ENCODE results near the gene LGALS9. TPM values are rescaled to one million over a fixed set of nuclear protein-coding genes. Genes with fewer than 3 reads are reported as not detected.
A peak's percentile ranks its signal among the peaks of the same experiment; 100 is the strongest.
"Not testable (repeated sequence)": the region's sequence is repeated elsewhere in the genome, so short reads cannot be mapped to it uniquely, and the experiment has no call there.

LGALS9 gene
- total RNA-seq, 2 donors from 2014 or later = 19.9 to 29.6 TPM

DNA sequence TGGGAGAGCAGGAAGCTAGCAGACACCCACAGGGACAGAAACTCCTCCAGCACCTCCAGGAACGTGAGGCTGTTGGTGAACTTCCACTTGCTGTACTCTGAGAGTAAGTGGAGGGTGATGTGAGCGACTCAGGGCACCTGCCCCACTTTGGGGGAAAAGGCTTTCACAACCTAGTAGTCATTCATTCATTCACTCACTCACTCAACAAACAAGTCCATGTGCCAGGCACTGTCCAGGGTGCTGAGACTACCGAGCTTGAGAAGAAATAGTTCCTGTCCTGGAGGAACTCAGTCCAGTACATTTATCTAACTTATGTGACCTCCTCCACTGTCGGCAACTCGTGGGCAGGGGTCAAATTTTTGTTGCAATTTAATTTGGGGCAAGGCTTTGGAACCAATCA lies 26.6 kb downstream of the LGALS9 start:
- Mint-ChIP-seq H3K36me3 (no peaks in the 10 kb centered on the region), H3K4me3 (no peak overlapping the region), H3K27me3 (no peaks in the 10 kb centered on the region), H3K9me3 (no peaks in the 10 kb centered on the region), H3K27ac (no peak overlapping the region), H3K4me1 (ENCODE audit: low read depth in 2 of 2) (peaks cover 5 to 7% of the 10 kb centered on the region in 2 donors)
- ATAC-seq (no peak), DNase-seq (ENCODE audit: low spot score) (no peak)

GRCh38 chr17:27659683-27660082 lies 28.7 kb downstream of the LGALS9 start:
- Mint-ChIP-seq H3K4me1 (ENCODE audit: low read depth in 2 of 2) (peaks cover 2 to 3% of the 10 kb centered on the region in 2 donors), H3K9me3 (no peaks in the 10 kb centered on the region), H3K4me3 (no peak overlapping the region), H3K36me3 (no peaks in the 10 kb centered on the region), H3K27ac (no peak overlapping the region), H3K27me3 (no peaks in the 10 kb centered on the region)
- ATAC-seq (no peak), DNase-seq (ENCODE audit: low spot score) (no peak)

DNA sequence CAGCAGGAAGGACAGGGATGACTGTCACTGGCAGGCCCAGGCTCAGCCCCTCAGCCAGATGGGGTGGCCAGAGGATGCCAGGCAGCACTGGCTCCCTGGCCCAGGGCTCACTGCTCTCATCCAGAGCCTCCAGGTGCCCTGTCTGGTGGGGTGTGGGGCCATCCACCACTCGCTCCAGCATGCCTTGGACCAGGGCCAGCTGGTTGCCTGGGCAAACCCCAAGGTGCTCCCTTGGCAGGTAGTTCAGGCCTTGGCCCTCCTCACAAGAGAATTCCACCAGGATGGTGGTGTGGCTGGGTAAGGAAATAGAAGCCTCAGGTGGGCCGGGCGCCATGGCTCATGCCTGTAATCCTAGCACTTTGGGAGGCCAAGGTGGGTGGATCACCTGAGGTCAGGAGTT lies 29.4 kb downstream of the LGALS9 start:
- Mint-ChIP-seq H3K4me3 (no peak overlapping the region), H3K9me3 (no peaks in the 10 kb centered on the region), H3K27me3 (no peaks in the 10 kb centered on the region), H3K27ac (no peak overlapping the region), H3K4me1 (ENCODE audit: low read depth in 2 of 2) (no peaks in the 10 kb centered on the region), H3K36me3 (no peaks in the 10 kb centered on the region)
- DNase-seq (ENCODE audit: low spot score) (no peak), ATAC-seq (no peak)

- peak; percentile 11 to 22 for ATAC-seq
- no peaks in the 10 kb centered on the region for H3K9me3 Mint-ChIP-seq
- H3K4me1 Mint-ChIP-seq (ENCODE audit: low read depth in 2 of 2) = no peaks in the 10 kb centered on the region
- no peak overlapping the region for H3K4me3 Mint-ChIP-seq
- H3K36me3 Mint-ChIP-seq = no peaks in the 10 kb centered on the region
- no peak for DNase-seq (ENCODE audit: low spot score)
- no peak overlapping the region for H3K27ac Mint-ChIP-seq
- no peaks in the 10 kb centered on the region for H3K27me3 Mint-ChIP-seq
Observed at GRCh38 chr17:27663936-27664605, 33.1 kb downstream of the LGALS9 start.

DNA sequence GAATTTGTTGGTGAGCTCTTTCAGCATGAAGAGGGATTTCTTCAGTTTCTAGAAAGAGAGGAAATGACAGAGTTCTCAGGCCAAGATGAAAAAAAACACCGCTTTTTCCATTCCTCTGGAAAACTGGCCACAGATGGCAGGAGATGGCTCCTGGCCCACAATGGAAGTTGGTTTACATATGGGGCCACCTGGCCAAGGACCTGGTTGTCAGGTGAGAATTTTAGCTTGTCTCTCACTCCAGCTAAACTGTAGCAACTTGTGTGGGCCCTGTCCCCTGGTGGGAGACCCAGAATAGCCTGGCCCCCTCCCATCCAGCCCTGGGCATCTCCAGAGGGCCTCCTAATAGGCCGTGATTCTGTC lies 33.6 kb downstream of the LGALS9 start:
- H3K4me3 Mint-ChIP-seq = no peak overlapping the region
- DNase-seq (ENCODE audit: low spot score) (no peak), ATAC-seq (no peak)
- no peaks in the 10 kb centered on the region for H3K27me3 Mint-ChIP-seq
- no peaks in the 10 kb centered on the region for H3K9me3 Mint-ChIP-seq
- H3K4me1 Mint-ChIP-seq (ENCODE audit: low read depth in 2 of 2) = no peaks in the 10 kb centered on the region
- no peak overlapping the region for H3K27ac Mint-ChIP-seq
- H3K36me3 Mint-ChIP-seq = no peaks in the 10 kb centered on the region

GRCh38 chr17:27665549-27665948 lies 34.6 kb downstream of the LGALS9 start:
- Mint-ChIP-seq H3K36me3 (no peaks in the 10 kb centered on the region), H3K4me3 (no peak overlapping the region), H3K9me3 (no peaks in the 10 kb centered on the region), H3K27ac (no peak overlapping the region), H3K27me3 (no peaks in the 10 kb centered on the region), H3K4me1 (ENCODE audit: low read depth in 2 of 2) (no peaks in the 10 kb centered on the region)
- ATAC-seq = no peak
- no peak for DNase-seq (ENCODE audit: low spot score)

- not testable (repeated sequence) for H3K4me3 Mint-ChIP-seq; H3K9me3 Mint-ChIP-seq; H3K36me3 Mint-ChIP-seq; H3K27ac Mint-ChIP-seq; H3K4me1 Mint-ChIP-seq (ENCODE audit: low read depth in 2 of 2); ATAC-seq; H3K27me3 Mint-ChIP-seq; DNase-seq (ENCODE audit: low spot score)
Observed at GRCh38 chr17:27666270-27666669, 35.3 kb downstream of the LGALS9 start.

DNA sequence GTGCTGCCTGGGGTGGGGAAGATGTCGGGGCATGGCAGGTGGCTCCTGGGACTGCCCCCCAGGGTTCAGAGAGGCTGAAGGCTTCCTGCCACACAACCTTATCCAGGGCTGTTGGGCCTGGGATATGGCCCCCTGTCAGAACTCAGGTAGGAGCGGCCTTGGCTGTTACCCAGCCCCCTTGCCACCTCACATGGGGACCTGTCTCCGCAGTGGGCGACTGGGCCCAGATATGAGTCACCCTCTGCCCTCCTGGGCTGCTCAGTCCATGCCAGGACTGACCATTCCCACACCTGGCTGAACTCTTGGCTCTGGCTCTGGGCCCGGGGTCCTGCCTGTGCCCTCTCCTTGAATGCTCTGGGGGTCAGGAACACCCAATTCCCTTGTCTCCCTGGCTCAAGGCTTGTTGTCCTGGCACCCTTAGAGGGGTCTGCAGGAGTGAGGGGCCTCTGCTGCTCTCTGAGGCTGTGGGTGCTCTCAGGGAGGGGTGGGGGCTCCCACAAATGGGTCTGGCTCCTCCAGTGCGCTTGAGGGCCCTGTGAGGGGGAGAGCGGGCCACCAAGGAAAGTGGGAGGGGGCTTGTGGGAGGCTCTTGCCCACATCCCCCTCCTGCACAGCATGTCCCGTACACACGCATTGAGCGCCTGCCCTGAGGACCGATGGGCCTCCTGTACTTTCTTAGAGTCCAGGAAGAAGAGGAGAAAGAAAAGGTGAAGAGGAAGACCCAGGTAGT lies 36.0 kb downstream of the LGALS9 start:
- no peaks in the 10 kb centered on the region for H3K9me3 Mint-ChIP-seq
- ATAC-seq (no peak), DNase-seq (ENCODE audit: low spot score) (no peak)

DNA sequence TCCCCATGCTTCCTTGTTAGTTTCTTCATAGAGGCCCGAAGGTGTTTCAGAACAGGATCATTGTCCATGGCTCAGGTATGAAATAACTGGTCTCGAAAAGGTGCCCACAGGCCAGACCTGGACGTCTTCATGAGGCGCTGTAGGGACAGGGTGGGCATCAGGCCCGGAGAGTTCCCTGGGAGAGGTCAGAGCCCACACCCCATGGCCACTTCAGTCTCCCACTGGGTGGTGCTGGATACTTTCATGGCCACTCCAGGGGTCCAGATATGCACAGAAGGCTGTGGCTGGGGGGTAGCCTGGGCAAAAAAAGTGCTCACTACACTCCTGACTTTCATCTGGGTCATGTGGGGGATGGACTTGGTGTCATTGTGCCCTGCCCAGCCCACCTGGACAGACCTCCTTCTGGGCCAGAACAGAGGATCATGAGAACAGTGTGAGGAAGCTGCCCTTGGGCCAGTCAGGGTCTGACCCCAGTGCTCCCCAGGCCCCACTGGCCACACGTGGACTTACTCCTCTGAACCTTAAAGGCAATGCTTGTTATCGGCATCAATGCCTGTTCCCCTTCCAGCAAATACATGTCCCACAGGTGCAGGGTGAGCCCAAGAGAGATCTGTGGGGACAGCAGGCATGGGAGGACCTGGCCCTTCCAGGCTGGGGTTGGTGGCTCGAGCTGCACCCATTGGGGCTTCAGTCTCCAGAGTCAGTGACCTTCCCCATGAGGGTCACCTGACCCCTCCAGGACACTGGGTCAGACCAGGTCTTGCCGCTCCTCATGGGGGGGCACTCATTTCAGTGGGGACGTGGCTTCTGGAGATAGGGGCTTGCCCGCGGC lies 36.9 kb downstream of the LGALS9 start:
- Mint-ChIP-seq H3K4me3 (no peak overlapping the region), H3K36me3 (no peaks in the 10 kb centered on the region), H3K27ac (no peak overlapping the region), H3K27me3 (no peaks in the 10 kb centered on the region), H3K9me3 (no peaks in the 10 kb centered on the region), H3K4me1 (ENCODE audit: low read depth in 2 of 2) (no peaks in the 10 kb centered on the region)
- DNase-seq (ENCODE audit: low spot score) (no peak), ATAC-seq (no peak)

More for the DNA sequence above, 36.0 kb downstream of the LGALS9 start:
- Mint-ChIP-seq H3K4me3 (no peak overlapping the region), H3K27ac (no peak overlapping the region), H3K36me3 (no peaks in the 10 kb centered on the region), H3K27me3 (no peaks in the 10 kb centered on the region), H3K4me1 (ENCODE audit: low read depth in 2 of 2) (no peaks in the 10 kb centered on the region)

DNA sequence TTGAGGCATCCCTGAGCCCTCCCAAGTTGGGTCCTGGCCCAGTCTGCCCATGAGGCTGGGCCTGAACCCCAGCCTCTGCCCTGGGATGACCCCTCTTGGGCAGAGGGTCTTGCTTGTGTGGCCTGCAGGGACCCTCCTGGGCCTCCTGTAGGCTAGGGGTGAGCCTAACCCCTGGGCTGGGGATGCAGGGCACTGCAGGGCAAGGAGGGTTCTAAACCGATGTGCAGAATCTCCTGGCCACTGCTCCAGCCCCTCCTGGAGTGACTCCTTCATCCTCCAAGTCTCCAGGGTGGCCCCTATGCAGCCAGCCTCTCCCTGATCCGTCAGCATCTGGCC lies 37.5 kb downstream of the LGALS9 start:
- H3K4me1 Mint-ChIP-seq (ENCODE audit: low read depth in 2 of 2) = no peaks in the 10 kb centered on the region
- no peaks in the 10 kb centered on the region for H3K27me3 Mint-ChIP-seq
- no peak for DNase-seq (ENCODE audit: low spot score)
- no peaks in the 10 kb centered on the region for H3K36me3 Mint-ChIP-seq
- H3K9me3 Mint-ChIP-seq = no peaks in the 10 kb centered on the region
- no peak for ATAC-seq
- H3K4me3 Mint-ChIP-seq = no peak overlapping the region
- no peak overlapping the region for H3K27ac Mint-ChIP-seq

DNA sequence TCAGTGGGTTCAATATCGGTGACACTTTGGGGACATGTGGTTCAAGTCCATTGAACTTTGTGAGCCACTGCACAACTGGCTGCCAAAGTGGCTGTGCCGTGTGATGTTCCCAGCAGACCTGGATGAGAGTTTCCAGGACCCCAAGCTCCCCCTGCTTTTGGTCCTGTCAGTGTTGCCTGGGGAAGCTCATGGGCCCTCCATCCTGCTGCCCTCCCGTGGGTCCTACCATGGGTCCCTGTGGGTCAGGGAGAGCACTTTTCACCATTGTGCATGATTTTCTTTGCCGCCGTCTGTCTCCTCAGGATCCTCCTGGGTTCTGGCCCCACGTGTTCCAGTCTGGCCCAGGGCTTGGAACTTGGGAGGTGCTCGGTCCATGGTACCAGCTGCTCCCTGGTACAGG lies 38.1 kb downstream of the LGALS9 start:
- no peak for DNase-seq (ENCODE audit: low spot score)
- Mint-ChIP-seq H3K4me1 (ENCODE audit: low read depth in 2 of 2) (no peaks in the 10 kb centered on the region), H3K4me3 (no peak overlapping the region), H3K27ac (no peak overlapping the region), H3K9me3 (no peaks in the 10 kb centered on the region), H3K36me3 (no peaks in the 10 kb centered on the region), H3K27me3 (no peaks in the 10 kb centered on the region)
- no peak for ATAC-seq

DNA sequence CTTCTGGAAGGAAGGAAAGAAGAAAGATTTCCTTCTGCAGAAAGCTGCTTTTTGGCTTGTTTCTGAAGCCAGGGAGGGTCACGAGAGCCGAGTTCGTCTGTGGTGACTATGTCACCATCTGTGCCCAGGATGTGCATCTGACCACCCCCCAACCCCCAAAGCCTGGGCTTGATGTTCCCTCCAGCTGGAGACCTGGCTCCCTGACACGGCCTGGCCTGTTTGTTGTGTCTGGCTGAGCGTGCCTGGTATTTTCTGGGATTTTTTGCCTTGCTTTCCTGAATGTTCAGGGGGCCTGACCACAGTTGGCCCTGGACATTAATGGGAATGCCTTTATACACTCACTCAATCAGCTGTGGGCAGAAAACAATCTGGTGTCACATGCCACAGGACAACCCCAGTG lies 38.9 kb downstream of the LGALS9 start:
- no peaks in the 10 kb centered on the region for H3K27me3 Mint-ChIP-seq
- no peak overlapping the region for H3K4me3 Mint-ChIP-seq
- H3K4me1 Mint-ChIP-seq (ENCODE audit: low read depth in 2 of 2) = no peaks in the 10 kb centered on the region
- DNase-seq (ENCODE audit: low spot score) = no peak
- no peak for ATAC-seq
- no peaks in the 10 kb centered on the region for H3K9me3 Mint-ChIP-seq
- no peak overlapping the region for H3K27ac Mint-ChIP-seq
- H3K36me3 Mint-ChIP-seq = no peaks in the 10 kb centered on the region

- Mint-ChIP-seq H3K27ac (no peak overlapping the region), H3K27me3 (no peaks in the 10 kb centered on the region), H3K9me3 (no peaks in the 10 kb centered on the region), H3K4me1 (ENCODE audit: low read depth in 2 of 2) (no peaks in the 10 kb centered on the region), H3K4me3 (no peak overlapping the region), H3K36me3 (no peaks in the 10 kb centered on the region)
- ATAC-seq (no peak), DNase-seq (ENCODE audit: low spot score) (no peak)
Observed at GRCh38 chr17:27670791-27671590, 40.0 kb downstream of the LGALS9 start.

DNA sequence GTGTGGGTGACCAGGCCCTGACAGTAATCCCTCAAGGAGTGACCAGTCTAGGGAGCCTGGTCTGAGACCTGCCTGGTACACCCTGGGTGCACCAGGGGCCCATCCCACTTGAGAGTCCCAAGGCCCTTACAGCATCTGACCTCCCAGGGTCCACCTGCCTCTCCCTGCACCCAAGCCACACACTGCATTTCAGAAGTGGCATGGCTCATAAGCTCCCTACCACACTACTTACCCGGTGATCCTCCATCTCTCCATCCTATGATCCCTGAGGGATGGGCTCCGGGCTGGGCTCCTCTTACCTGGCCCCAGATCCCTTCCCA lies 40.6 kb downstream of the LGALS9 start:
- no peak overlapping the region for H3K4me3 Mint-ChIP-seq
- H3K36me3 Mint-ChIP-seq = no peaks in the 10 kb centered on the region
- H3K9me3 Mint-ChIP-seq = no peaks in the 10 kb centered on the region
- H3K27me3 Mint-ChIP-seq = no peaks in the 10 kb centered on the region
- H3K4me1 Mint-ChIP-seq (ENCODE audit: low read depth in 2 of 2) = no peaks in the 10 kb centered on the region
- no peak overlapping the region for H3K27ac Mint-ChIP-seq
- ATAC-seq (no peak), DNase-seq (ENCODE audit: low spot score) (no peak)

Measured in natural killer cell treated with Interleukin-12 subunit alpha and Interleukin-12 subunit beta and Interleukin-15 and Interleukin-18, amount 100 ng/mL, for 72 hours (primary cell).